ENCODE data around the gene AUTS2.

The AUTS2 gene

GRCh38 chr7:70630440-70630817 lies 1032.2 kb downstream of the AUTS2 start:
- no peak for TF ChIP-seq CTCF (IDR thresholded peaks at IDR 0.05; ENCODE audit: control insufficient read depth, extremely low read depth, insufficient read depth)
- no peak overlapping the region for H3K4me3 ChIP-seq (ENCODE audit: low read depth, low read length)
- no peak for DNase-seq (ENCODE audit: low read depth)

GRCh38 chr7:70630818-70631457 lies 1032.7 kb downstream of the AUTS2 start:
- DNase-seq (ENCODE audit: low read depth) = no peak
- no peak overlapping the region for H3K4me3 ChIP-seq (ENCODE audit: low read depth, low read length)
- no peak for TF ChIP-seq CTCF (IDR thresholded peaks at IDR 0.05; ENCODE audit: control insufficient read depth, extremely low read depth, insufficient read depth)

GRCh38 chr7:70631718-70632117 lies 1033.4 kb downstream of the AUTS2 start:
- DNase-seq (ENCODE audit: low read depth) = no peak
- no peak for TF ChIP-seq CTCF (IDR thresholded peaks at IDR 0.05; ENCODE audit: control insufficient read depth, extremely low read depth, insufficient read depth)

GRCh38 chr7:70632400-70632799 lies 1034.1 kb downstream of the AUTS2 start:
- no peak for TF ChIP-seq CTCF (IDR thresholded peaks at IDR 0.05; ENCODE audit: control insufficient read depth, extremely low read depth, insufficient read depth)
- no peak overlapping the region for H3K4me3 ChIP-seq (ENCODE audit: low read depth, low read length)
- no peak for DNase-seq (ENCODE audit: low read depth)

More at GRCh38 chr7:70631718-70632117, 1033.4 kb downstream of the AUTS2 start:
- no peak overlapping the region for H3K4me3 ChIP-seq (ENCODE audit: low read depth, low read length)

GRCh38 chr7:70634071-70634470 lies 1035.8 kb downstream of the AUTS2 start:
- TF ChIP-seq CTCF (IDR thresholded peaks at IDR 0.05; ENCODE audit: control insufficient read depth, extremely low read depth, insufficient read depth) = no peak
- H3K4me3 ChIP-seq (ENCODE audit: low read depth, low read length) = no peak overlapping the region
- no peak for DNase-seq (ENCODE audit: low read depth)

GRCh38 chr7:70634610-70635068 lies 1036.4 kb downstream of the AUTS2 start:
- DNase-seq (ENCODE audit: low read depth) = no peak
- TF ChIP-seq CTCF (IDR thresholded peaks at IDR 0.05; ENCODE audit: control insufficient read depth, extremely low read depth, insufficient read depth) = no peak
- H3K4me3 ChIP-seq (ENCODE audit: low read depth, low read length) = no peak overlapping the region

- no peak for DNase-seq (ENCODE audit: low read depth)
- no peak overlapping the region for H3K4me3 ChIP-seq (ENCODE audit: low read depth, low read length)
- no peak for TF ChIP-seq CTCF (IDR thresholded peaks at IDR 0.05; ENCODE audit: control insufficient read depth, extremely low read depth, insufficient read depth)
These were observed 1037.4 kb downstream of the AUTS2 start for GRCh38 chr7:70635633-70636032.

All from LNCaP clone FGC (cell line).